Measurements from ENCODE around the gene BIRC5. TPM values are rescaled to one million over a fixed set of nuclear protein-coding genes. Genes with fewer than 3 reads are reported as not detected.
"Not testable (repeated sequence)": the region's sequence is repeated elsewhere in the genome, so short reads cannot be mapped to it uniquely, and the experiment has no call there.

Gene BIRC5
- total RNA-seq, 1 donor from 2014 or later, result 5.8 TPM

DNA sequence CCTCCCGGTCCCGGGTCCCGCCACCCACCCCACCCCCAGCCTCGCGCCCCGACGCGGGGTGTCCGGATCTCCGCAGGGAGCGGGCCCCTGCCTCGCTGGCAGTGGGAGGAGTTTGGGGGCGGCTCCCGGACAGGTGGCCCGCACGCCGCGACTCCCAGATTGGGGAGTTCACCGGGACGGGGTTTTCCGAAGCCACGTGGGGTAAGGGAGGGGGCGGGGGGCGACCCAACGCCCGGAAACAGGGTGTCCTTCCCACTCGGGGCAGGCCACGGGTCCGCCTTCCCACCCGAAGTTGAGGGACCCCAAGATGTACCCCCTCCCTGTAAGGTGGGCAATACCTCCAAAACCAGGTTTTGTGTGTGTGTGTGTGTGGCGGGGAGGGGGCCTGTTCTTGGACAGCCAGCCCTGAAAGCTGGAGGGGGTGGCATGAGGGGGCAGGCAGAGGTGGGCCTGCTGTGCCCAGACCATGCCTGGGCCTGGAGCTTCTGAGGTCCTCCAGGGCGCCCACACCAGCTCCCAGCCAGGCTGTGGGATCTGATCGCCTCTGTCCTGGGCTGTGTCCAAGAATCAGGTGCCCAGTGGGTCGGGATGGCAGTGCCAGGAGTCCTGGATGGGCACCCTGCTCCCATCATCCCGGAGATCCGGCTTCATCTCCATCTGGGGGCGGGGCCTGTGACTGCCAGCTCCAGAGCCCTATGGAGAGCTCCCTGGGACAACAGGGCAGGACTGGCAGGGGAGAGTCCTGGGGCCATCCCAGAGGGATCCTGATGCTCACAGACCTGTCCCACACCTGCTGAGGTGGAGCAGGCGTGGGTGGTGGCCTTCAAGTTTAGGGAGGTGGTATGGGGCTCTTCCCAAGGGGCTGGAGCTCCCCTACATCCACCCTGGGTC lies 44.9 kb upstream of the BIRC5 start:
- Mint-ChIP-seq H3K9me3 (ENCODE audit: unreplicated experiment) (no peaks in the 10 kb centered on the region), H3K4me3 (ENCODE audit: unreplicated experiment) (peak overlapping the region; percentile 80), H3K4me1 (ENCODE audit: low read depth, unreplicated experiment) (peaks cover 6% of the 10 kb centered on the region), H3K27ac (ENCODE audit: unreplicated experiment) (no peak overlapping the region), H3K27me3 (ENCODE audit: low read depth, unreplicated experiment) (peaks cover 3% of the 10 kb centered on the region), H3K36me3 (ENCODE audit: low read depth, unreplicated experiment) (peaks cover 9% of the 10 kb centered on the region)
- Histone ChIP-seq H4K20me1 (ENCODE audit: insufficient read depth, low read length) (peaks cover 16% of the 10 kb centered on the region), H3K4me2 (ENCODE audit: low read length) (peak overlapping the region; percentile 84), H3K9me3 (ENCODE audit: insufficient read depth, low read depth, low read length) (no peaks in the 10 kb centered on the region), H3K4me1 (ENCODE audit: insufficient read depth, low read length) (peaks cover 4% of the 10 kb centered on the region), H3K27ac (ENCODE audit: low read depth, low read length) (no peak overlapping the region), H3K27me3 (ENCODE audit: insufficient read depth, low read length) (no peaks in the 10 kb centered on the region), H3K4me3 (ENCODE audit: insufficient read depth, low read depth, low read length) (peak overlapping the region; percentile 54), H3K79me2 (ENCODE audit: insufficient read depth, low read length) (no peaks in the 10 kb centered on the region), H2AFZ (ENCODE audit: low read depth, low read length) (no peak overlapping the region), H3K36me3 (ENCODE audit: insufficient read depth, low read length) (no peaks in the 10 kb centered on the region), H3K9ac (ENCODE audit: low read length) (peak overlapping the region; percentile 72)
- TF ChIP-seq, protein P1, sequence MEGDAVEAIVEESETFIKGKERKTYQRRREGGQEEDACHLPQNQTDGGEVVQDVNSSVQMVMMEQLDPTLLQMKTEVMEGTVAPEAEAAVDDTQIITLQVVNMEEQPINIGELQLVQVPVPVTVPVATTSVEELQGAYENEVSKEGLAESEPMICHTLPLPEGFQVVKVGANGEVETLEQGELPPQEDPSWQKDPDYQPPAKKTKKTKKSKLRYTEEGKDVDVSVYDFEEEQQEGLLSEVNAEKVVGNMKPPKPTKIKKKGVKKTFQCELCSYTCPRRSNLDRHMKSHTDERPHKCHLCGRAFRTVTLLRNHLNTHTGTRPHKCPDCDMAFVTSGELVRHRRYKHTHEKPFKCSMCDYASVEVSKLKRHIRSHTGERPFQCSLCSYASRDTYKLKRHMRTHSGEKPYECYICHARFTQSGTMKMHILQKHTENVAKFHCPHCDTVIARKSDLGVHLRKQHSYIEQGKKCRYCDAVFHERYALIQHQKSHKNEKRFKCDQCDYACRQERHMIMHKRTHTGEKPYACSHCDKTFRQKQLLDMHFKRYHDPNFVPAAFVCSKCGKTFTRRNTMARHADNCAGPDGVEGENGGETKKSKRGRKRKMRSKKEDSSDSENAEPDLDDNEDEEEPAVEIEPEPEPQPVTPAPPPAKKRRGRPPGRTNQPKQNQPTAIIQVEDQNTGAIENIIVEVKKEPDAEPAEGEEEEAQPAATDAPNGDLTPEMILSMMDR (IDR thresholded peaks at IDR 0.05; ENCODE audit: insufficient read depth, low read depth, low read length), result no peak
- TF ChIP-seq EZH2 (IDR thresholded peaks at IDR 0.05; ENCODE audit: insufficient read depth, low read length), result no peak
- FAIRE-seq (no peak), DNase-seq (ENCODE audit: low read depth) (no peak)

DNA sequence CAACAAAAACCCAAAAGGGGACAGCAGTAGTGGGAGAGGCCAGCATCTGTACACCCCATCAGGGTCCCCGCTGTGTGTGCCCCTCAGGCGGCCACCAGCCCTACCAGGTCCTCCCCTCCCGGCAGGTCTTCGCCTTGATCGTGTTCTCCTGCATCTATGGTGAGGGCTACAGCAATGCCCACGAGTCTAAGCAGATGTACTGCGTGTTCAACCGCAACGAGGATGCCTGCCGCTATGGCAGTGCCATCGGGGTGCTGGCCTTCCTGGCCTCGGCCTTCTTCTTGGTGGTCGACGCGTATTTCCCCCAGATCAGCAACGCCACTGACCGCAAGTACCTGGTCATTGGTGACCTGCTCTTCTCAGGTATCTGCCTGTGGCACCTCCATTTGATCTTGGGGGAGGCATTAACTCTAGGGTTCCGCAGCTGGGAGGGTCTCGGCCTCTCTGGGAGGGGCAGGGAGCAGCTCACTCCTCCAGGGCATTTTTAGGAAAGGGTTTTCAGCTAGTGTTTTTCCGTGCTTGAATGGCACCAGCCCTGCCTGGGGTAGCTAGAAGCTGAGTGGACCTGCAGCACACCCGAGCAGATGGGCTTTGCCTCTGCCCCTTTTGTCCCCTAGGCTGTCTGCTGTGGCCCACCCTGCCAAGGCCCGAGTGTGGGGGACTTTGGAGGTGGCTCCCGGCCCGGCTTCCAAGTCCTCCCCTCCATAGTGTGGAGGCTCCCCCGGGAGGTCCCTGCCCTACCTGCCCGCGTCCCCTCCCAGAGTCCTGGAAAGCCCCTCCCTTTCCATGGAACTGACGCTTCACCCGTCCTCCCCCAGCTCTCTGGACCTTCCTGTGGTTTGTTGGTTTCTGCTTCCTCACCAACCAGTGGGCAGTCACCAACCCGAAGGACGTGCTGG lies 43.1 kb upstream of the BIRC5 start:
- H3K9me3 Mint-ChIP-seq (ENCODE audit: unreplicated experiment), result no peaks in the 10 kb centered on the region
- no peak for FAIRE-seq
- peak overlapping the region; percentile 69 for H3K4me3 Mint-ChIP-seq (ENCODE audit: unreplicated experiment)

DNA sequence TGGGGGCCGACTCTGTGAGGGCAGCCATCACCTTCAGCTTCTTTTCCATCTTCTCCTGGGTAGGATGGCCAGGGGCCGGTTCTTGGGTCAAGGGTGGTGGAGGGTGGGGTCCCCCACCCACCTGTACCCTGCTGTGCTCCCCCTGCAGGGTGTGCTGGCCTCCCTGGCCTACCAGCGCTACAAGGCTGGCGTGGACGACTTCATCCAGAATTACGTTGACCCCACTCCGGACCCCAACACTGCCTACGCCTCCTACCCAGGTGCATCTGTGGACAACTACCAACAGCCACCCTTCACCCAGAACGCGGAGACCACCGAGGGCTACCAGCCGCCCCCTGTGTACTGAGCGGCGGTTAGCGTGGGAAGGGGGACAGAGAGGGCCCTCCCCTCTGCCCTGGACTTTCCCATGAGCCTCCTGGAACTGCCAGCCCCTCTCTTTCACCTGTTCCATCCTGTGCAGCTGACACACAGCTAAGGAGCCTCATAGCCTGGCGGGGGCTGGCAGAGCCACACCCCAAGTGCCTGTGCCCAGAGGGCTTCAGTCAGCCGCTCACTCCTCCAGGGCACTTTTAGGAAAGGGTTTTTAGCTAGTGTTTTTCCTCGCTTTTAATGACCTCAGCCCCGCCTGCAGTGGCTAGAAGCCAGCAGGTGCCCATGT lies 42.3 kb upstream of the BIRC5 start:
- not testable (repeated sequence) for H2AFZ ChIP-seq (ENCODE audit: low read depth, low read length); H3K9me3 Mint-ChIP-seq (ENCODE audit: unreplicated experiment); DNase-seq (ENCODE audit: low read depth); H3K27ac Mint-ChIP-seq (ENCODE audit: unreplicated experiment); H3K27me3 ChIP-seq (ENCODE audit: insufficient read depth, low read length); H3K9me3 ChIP-seq (ENCODE audit: insufficient read depth, low read depth, low read length); H3K36me3 Mint-ChIP-seq (ENCODE audit: low read depth, unreplicated experiment); H3K4me1 ChIP-seq (ENCODE audit: insufficient read depth, low read length); H3K4me3 ChIP-seq (ENCODE audit: insufficient read depth, low read depth, low read length); H3K27ac ChIP-seq (ENCODE audit: low read depth, low read length); H3K4me1 Mint-ChIP-seq (ENCODE audit: low read depth, unreplicated experiment); H3K36me3 ChIP-seq (ENCODE audit: insufficient read depth, low read length); H3K27me3 Mint-ChIP-seq (ENCODE audit: low read depth, unreplicated experiment); H3K4me3 Mint-ChIP-seq (ENCODE audit: unreplicated experiment); H3K4me2 ChIP-seq (ENCODE audit: low read length); H3K9ac ChIP-seq (ENCODE audit: low read length); H3K79me2 ChIP-seq (ENCODE audit: insufficient read depth, low read length); FAIRE-seq
- H4K20me1 ChIP-seq (ENCODE audit: insufficient read depth, low read length), result peaks cover 16% of the 10 kb centered on the region

More for the DNA sequence above, 43.1 kb upstream of the BIRC5 start:
- Histone ChIP-seq H2AFZ (ENCODE audit: low read depth, low read length) (no peak overlapping the region), H3K4me2 (ENCODE audit: low read length) (no peak overlapping the region), H3K79me2 (ENCODE audit: insufficient read depth, low read length) (no peaks in the 10 kb centered on the region), H3K9me3 (ENCODE audit: insufficient read depth, low read depth, low read length) (no peaks in the 10 kb centered on the region), H3K36me3 (ENCODE audit: insufficient read depth, low read length) (no peaks in the 10 kb centered on the region), H3K9ac (ENCODE audit: low read length) (no peak overlapping the region), H3K27ac (ENCODE audit: low read depth, low read length) (no peak overlapping the region), H3K4me3 (ENCODE audit: insufficient read depth, low read depth, low read length) (no peak overlapping the region), H3K4me1 (ENCODE audit: insufficient read depth, low read length) (peaks cover 4% of the 10 kb centered on the region), H4K20me1 (ENCODE audit: insufficient read depth, low read length) (peaks cover 16% of the 10 kb centered on the region), H3K27me3 (ENCODE audit: insufficient read depth, low read length) (no peaks in the 10 kb centered on the region)
- Mint-ChIP-seq H3K27me3 (ENCODE audit: low read depth, unreplicated experiment) (peaks cover 2% of the 10 kb centered on the region), H3K27ac (ENCODE audit: unreplicated experiment) (no peak overlapping the region), H3K36me3 (ENCODE audit: low read depth, unreplicated experiment) (peaks cover 9% of the 10 kb centered on the region), H3K4me1 (ENCODE audit: low read depth, unreplicated experiment) (peaks cover 6% of the 10 kb centered on the region)
- TF ChIP-seq, protein P1 (IDR thresholded peaks at IDR 0.05; ENCODE audit: insufficient read depth, low read depth, low read length), result no peak
- TF ChIP-seq EZH2 (IDR thresholded peaks at IDR 0.05; ENCODE audit: insufficient read depth, low read length), result no peak
- no peak for DNase-seq (ENCODE audit: low read depth)

Measured in astrocyte (in vitro differentiated cells and primary cell).